K562 (cell line): ENCODE measurements around the gene RNU6-7. TPM values are rescaled to one million over a fixed set of nuclear protein-coding genes. Genes with fewer than 3 reads are reported as not detected.

Source experiments
- ATAC-seq: fragments of 200-7000 bp; cut with Tn5 transposase; 3 replicates; pipeline ENCODE4 v1.9.1; 2020; ENCODE audit warnings: moderate library complexity
- BruUV-seq: library from RNA; stranded (reverse); fragments of 400-500 nt; replicated peaks from 2 replicates; lab custom pipeline; 2021; lab: Mats Ljungman, UMichigan
- CTCF ChIA-PET: fragments of 300-600 bp; formaldehyde crosslinking; extraction: SDS; loops from one replicate; lab custom pipeline; 2021; ENCODE audit warnings: low intra/inter-chr PET ratio; lab: Yijun Ruan, JAX
- POLR2A ChIA-PET: fragments of 300-600, 350-650 bp; sonication (Branson Sonifier 250); formaldehyde crosslinking; extraction: SDS; loops from one replicate; lab custom pipeline; 2021; ENCODE audit warnings: antibody characterized with exemption, inconsistent platforms; lab: Yijun Ruan, JAX
- DNase-seq, 4 experiments: peaks; one replicate each; pipeline versions ENCODE4 v3.0.0 to v3.0.0-alpha.2; 2011 to 2018; ENCODE audit warnings: low spot score in 3 of 4, mixed read lengths in 3 of 4; ENCODE audit errors: extremely low read depth in 1 of 4
- FAIRE-seq: peaks from 2 replicates; lab custom pipeline; 2011; peaks lifted over from hg19 to GRCh38; lab: Jason Lieb, UNC
- H2AFZ ChIP-seq: 2 replicates; pipeline ENCODE4 v1.6.0; 2011; ENCODE audit warnings: low read depth, low read length, control low read depth, inconsistent platforms
- H3K27ac ChIP-seq: fragments of 200-600 bp; 3 replicates; pipeline ENCODE4 v1.8.0; 2011; ENCODE audit warnings: low read depth, mild to moderate bottlenecking, control low read depth, inconsistent platforms, low read length, moderate library complexity, mixed read lengths; ENCODE audit errors: extremely low read depth
- H3K27me3 ChIP-seq, 2 experiments: fragments of 300-600 bp in 1 of 2; 2 replicates in 1 of 2; 3 replicates in 1 of 2; pipeline versions ENCODE4 v1.6.0 to v1.8.0; 2011; ENCODE audit warnings: inconsistent platforms in 2 of 2, low read length in 2 of 2, mild to moderate bottlenecking in 1 of 2, mixed read lengths in 1 of 2, moderate library complexity in 1 of 2; ENCODE audit not compliant: control insufficient read depth in 2 of 2, insufficient read depth in 2 of 2
- H3K36me3 ChIP-seq: fragments of 300-600 bp; 3 replicates; pipeline ENCODE4 v1.8.0; 2011; ENCODE audit warnings: mild to moderate bottlenecking, low read length, inconsistent platforms; ENCODE audit not compliant: control insufficient read depth, insufficient read depth
- H3K4me1 ChIP-seq, 2 experiments: fragments of 200-600 bp in 1 of 2; replicated peaks in 1 of 2; 2 replicates in 1 of 2; 3 replicates in 1 of 2; pipeline versions ENCODE4 v1.5.1 to v1.8.0; 2011; ENCODE audit warnings: inconsistent platforms in 2 of 2, low read length in 2 of 2, mild to moderate bottlenecking in 1 of 2, mixed read lengths in 1 of 2, moderate library complexity in 1 of 2; ENCODE audit not compliant: control insufficient read depth in 2 of 2, insufficient read depth in 2 of 2
- H3K4me2 ChIP-seq: 2 replicates; pipeline ENCODE4 v1.6.1; 2011; ENCODE audit warnings: low read length, control low read depth, inconsistent platforms, mixed read lengths; ENCODE audit not compliant: insufficient read depth
- H3K4me3 ChIP-seq: fragments of 200-600 bp; sonication (generic), shearing (Covaris generic); 2 replicates; pipeline ENCODE4 v1.5.1; 2016; ENCODE audit warnings: control low read depth, inconsistent platforms
- H3K79me2 ChIP-seq: fragments of 200-600 bp; 3 replicates; pipeline ENCODE4 v1.8.0; 2011; ENCODE audit warnings: low read length, inconsistent platforms; ENCODE audit not compliant: control insufficient read depth, insufficient read depth
- H3K9ac ChIP-seq, 2 experiments: 2 replicates each; pipeline versions ENCODE4 v1.6.0 to v1.6.1; 2011; ENCODE audit warnings: low read depth in 2 of 2, low read length in 2 of 2, control low read depth in 1 of 2, inconsistent platforms in 1 of 2, mild to moderate bottlenecking in 1 of 2, mixed read lengths in 1 of 2; ENCODE audit not compliant: insufficient read depth in 1 of 2
- H3K9me1 ChIP-seq: one replicate; pipeline ENCODE4 v1.6.0; 2011; ENCODE audit warnings: inconsistent platforms, mild to moderate bottlenecking, low read length, moderate library complexity; ENCODE audit not compliant: control insufficient read depth, insufficient read depth
- H3K9me3 ChIP-seq: replicated peaks from 2 replicates; pipeline ENCODE4 v1.5.1; 2011; ENCODE audit warnings: low read depth, low read length, inconsistent platforms; ENCODE audit not compliant: control insufficient read depth, insufficient read depth
- H4K20me1 ChIP-seq: replicated peaks from 2 replicates; pipeline ENCODE4 v1.6.1; 2011; ENCODE audit warnings: low read length, inconsistent platforms, mixed read lengths; ENCODE audit not compliant: control insufficient read depth, insufficient read depth
- CLOCK ChIP-seq: fragments of 250-450 bp; sonication (Bioruptor Pico); IDR thresholded peaks from 2 replicates; pipeline ENCODE4 v1.4.0; 2020; ENCODE audit warnings: mild to moderate bottlenecking, moderate library complexity, borderline replicate concordance
- POLR3A ChIP-seq: IDR thresholded peaks from 2 replicates; pipeline ENCODE4 v1.6.1; 2011; ENCODE audit warnings: borderline replicate concordance, mild to moderate bottlenecking, moderate library complexity; ENCODE audit not compliant: insufficient read length, insufficient read depth; ENCODE audit errors: extremely low read depth
- RBM39 ChIP-seq: fragments of 200-400 bp; formaldehyde crosslinking; optimal IDR thresholded peaks from 2 replicates; pipeline ENCODE3; 2018; ENCODE audit warnings: low read depth, low read length
- SIRT6 ChIP-seq: IDR thresholded peaks from one replicate; pipeline ENCODE4 v1.6.1; 2012; ENCODE audit warnings: low read depth, mild to moderate bottlenecking, control low read depth, inconsistent platforms, low read length, moderate library complexity
- SRSF7 ChIP-seq: fragments of 200-400 bp; formaldehyde crosslinking; optimal IDR thresholded peaks from 2 replicates; pipeline ENCODE3; 2017; ENCODE audit warnings: mild to moderate bottlenecking, low read depth, low read length
- TGIF2 ChIP-seq: sonication (generic); formaldehyde crosslinking; IDR thresholded peaks from 2 replicates; pipeline ENCODE4 v1.8.1; 2022; ENCODE audit warnings: mild to moderate bottlenecking, missing genetic modification reagents, moderate library complexity
- ZNF133 ChIP-seq: fragments of 250-450 bp; sonication (Bioruptor Pico); IDR thresholded peaks from 2 replicates; pipeline ENCODE4 v1.4.0; 2020; ENCODE audit warnings: mild to moderate bottlenecking
- ZNF134 ChIP-seq: fragments of 250-450 bp; sonication (Bioruptor Pico); conservative IDR thresholded peaks from 2 replicates; pipeline ENCODE4 v1.4.0; 2020
- ZNF184 ChIP-seq: sonication (generic); formaldehyde crosslinking; IDR thresholded peaks from 2 replicates; pipeline ENCODE4 v1.5.0; 2020; ENCODE audit warnings: missing genetic modification reagents
- in situ Hi-C: fragments of 300-500 bp; cut with MboI; formaldehyde crosslinking; loops from 4 replicates; pipeline ENCODE4 v1.15.0; 2018; ENCODE audit warnings: inconsistent platforms, mixed read lengths
- intact Hi-C: fragments of 100-400 bp; cut with micrococcal nuclease; formaldehyde crosslinking; loops from 2 replicates; pipeline ENCODE4 v1.14.2; 2022
- polyA plus RNA-seq, 8 experiments: library from polyadenylated mRNA; depleted of rRNA in 4 of 8; stranded (reverse) in 5 of 8; unstranded in 3 of 8; fragments of >200 nt; fragmentation: Nextera tagmentation in 2 of 8; fragmentation: Illumina TruSeq in 1 of 8; extraction: Ambion mirVana in 2 of 8; extraction: Trizol in 1 of 8; gene quantifications; 2 replicates each; pipeline versions ENCODE4 v1.2.1 to v1.2.3, GENCODE V29; 2011 to 2014; ENCODE audit warnings: inconsistent platforms in 1 of 8, missing spikeins in 1 of 8
- total RNA-seq, 7 experiments: library from RNA; depleted of rRNA in 6 of 7; stranded (reverse); fragments of >200 nt in 6 of 7; fragmentation: Illumina TruSeq in 2 of 7; extraction: Trizol in 2 of 7; gene quantifications; 2 replicates each; pipeline versions ENCODE4 v1.2.1 to v1.2.3, GENCODE V29; 2011 to 2021; ENCODE audit warnings: low replicate concordance in 1 of 7
- TF ChIP-seq, protein P1 (sequence below): fragments of 450-650 bp; IDR thresholded peaks from 2 replicates; pipeline ENCODE4 v1.6.1; 2016; ENCODE audit warnings: mild to moderate bottlenecking, moderate library complexity

The RNU6-7 gene
- total and polyA plus RNA-seq, 9 of the 15 experiments (the other 6 are each of a cell fraction or from before 2014, with no cell fraction given) = not detected

DNA sequence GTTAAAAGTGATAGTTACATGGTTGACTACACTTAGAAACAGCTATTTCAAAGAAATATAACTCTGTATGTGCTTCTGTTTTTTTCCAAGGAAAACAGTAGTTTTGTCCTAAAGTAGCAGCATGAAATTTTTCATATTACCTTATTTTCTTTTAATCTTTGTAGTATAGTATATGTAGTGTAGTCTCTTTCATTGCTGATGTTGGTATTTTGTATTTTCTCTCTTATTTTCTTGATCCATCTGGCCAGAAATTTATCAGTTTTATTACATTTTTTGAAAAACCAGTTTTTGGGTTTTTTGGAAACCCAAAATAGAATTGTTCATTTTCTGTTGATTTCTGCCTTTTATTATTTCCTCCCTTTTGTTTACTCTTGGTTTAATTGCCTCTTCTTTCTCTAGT lies 7.6 kb downstream of the RNU6-7 start:
- no peak overlapping the region for H2AFZ ChIP-seq
- no peak overlapping the region for H3K9ac ChIP-seq
- CTCF ChIA-PET = no interaction called here
- H3K9me1 ChIP-seq = no peaks in the 10 kb centered on the region
- H3K36me3 ChIP-seq = no peaks in the 10 kb centered on the region
- no peak overlapping the region for H3K4me3 ChIP-seq
- no TSS peak for BruUV-seq
- H3K4me1 ChIP-seq = no peaks in the 10 kb centered on the region; a peak in 1 of 5 replicates
- intact Hi-C loops = no loop called here
- no peaks in the 10 kb centered on the region for H3K79me2 ChIP-seq
- no peak for DNase-seq
- H4K20me1 ChIP-seq = no peaks in the 10 kb centered on the region
- no peak for FAIRE-seq
- TF ChIP-seq RBM39 = no peak
- TF ChIP-seq POLR3A = no peak
- no peak for TF ChIP-seq CLOCK
- no peak for TF ChIP-seq ZNF134 (CRISPR knock-in tag)
- no peak for TF ChIP-seq SIRT6
- no peak for TF ChIP-seq ZNF133 (CRISPR knock-in tag)
- no peak for TF ChIP-seq SRSF7
- TF ChIP-seq, protein P1, sequence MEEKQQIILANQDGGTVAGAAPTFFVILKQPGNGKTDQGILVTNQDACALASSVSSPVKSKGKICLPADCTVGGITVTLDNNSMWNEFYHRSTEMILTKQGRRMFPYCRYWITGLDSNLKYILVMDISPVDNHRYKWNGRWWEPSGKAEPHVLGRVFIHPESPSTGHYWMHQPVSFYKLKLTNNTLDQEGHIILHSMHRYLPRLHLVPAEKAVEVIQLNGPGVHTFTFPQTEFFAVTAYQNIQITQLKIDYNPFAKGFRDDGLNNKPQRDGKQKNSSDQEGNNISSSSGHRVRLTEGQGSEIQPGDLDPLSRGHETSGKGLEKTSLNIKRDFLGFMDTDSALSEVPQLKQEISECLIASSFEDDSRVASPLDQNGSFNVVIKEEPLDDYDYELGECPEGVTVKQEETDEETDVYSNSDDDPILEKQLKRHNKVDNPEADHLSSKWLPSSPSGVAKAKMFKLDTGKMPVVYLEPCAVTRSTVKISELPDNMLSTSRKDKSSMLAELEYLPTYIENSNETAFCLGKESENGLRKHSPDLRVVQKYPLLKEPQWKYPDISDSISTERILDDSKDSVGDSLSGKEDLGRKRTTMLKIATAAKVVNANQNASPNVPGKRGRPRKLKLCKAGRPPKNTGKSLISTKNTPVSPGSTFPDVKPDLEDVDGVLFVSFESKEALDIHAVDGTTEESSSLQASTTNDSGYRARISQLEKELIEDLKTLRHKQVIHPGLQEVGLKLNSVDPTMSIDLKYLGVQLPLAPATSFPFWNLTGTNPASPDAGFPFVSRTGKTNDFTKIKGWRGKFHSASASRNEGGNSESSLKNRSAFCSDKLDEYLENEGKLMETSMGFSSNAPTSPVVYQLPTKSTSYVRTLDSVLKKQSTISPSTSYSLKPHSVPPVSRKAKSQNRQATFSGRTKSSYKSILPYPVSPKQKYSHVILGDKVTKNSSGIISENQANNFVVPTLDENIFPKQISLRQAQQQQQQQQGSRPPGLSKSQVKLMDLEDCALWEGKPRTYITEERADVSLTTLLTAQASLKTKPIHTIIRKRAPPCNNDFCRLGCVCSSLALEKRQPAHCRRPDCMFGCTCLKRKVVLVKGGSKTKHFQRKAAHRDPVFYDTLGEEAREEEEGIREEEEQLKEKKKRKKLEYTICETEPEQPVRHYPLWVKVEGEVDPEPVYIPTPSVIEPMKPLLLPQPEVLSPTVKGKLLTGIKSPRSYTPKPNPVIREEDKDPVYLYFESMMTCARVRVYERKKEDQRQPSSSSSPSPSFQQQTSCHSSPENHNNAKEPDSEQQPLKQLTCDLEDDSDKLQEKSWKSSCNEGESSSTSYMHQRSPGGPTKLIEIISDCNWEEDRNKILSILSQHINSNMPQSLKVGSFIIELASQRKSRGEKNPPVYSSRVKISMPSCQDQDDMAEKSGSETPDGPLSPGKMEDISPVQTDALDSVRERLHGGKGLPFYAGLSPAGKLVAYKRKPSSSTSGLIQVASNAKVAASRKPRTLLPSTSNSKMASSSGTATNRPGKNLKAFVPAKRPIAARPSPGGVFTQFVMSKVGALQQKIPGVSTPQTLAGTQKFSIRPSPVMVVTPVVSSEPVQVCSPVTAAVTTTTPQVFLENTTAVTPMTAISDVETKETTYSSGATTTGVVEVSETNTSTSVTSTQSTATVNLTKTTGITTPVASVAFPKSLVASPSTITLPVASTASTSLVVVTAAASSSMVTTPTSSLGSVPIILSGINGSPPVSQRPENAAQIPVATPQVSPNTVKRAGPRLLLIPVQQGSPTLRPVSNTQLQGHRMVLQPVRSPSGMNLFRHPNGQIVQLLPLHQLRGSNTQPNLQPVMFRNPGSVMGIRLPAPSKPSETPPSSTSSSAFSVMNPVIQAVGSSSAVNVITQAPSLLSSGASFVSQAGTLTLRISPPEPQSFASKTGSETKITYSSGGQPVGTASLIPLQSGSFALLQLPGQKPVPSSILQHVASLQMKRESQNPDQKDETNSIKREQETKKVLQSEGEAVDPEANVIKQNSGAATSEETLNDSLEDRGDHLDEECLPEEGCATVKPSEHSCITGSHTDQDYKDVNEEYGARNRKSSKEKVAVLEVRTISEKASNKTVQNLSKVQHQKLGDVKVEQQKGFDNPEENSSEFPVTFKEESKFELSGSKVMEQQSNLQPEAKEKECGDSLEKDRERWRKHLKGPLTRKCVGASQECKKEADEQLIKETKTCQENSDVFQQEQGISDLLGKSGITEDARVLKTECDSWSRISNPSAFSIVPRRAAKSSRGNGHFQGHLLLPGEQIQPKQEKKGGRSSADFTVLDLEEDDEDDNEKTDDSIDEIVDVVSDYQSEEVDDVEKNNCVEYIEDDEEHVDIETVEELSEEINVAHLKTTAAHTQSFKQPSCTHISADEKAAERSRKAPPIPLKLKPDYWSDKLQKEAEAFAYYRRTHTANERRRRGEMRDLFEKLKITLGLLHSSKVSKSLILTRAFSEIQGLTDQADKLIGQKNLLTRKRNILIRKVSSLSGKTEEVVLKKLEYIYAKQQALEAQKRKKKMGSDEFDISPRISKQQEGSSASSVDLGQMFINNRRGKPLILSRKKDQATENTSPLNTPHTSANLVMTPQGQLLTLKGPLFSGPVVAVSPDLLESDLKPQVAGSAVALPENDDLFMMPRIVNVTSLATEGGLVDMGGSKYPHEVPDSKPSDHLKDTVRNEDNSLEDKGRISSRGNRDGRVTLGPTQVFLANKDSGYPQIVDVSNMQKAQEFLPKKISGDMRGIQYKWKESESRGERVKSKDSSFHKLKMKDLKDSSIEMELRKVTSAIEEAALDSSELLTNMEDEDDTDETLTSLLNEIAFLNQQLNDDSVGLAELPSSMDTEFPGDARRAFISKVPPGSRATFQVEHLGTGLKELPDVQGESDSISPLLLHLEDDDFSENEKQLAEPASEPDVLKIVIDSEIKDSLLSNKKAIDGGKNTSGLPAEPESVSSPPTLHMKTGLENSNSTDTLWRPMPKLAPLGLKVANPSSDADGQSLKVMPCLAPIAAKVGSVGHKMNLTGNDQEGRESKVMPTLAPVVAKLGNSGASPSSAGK = no peak
- TF ChIP-seq TGIF2 (CRISPR knock-in tag) = no peak
- no peak for TF ChIP-seq ZNF184 (CRISPR knock-in tag)
- TF ChIP-seq, all 486 proteins: peak for 0
- POLR2A ChIA-PET = no interaction called here
- no peaks in the 10 kb centered on the region for H3K9me3 ChIP-seq
- no peak overlapping the region for H3K4me2 ChIP-seq
- ATAC-seq = no peak
- in situ Hi-C loops = no loop called here
- no peaks in the 10 kb centered on the region for H3K27me3 ChIP-seq
- H3K27ac ChIP-seq = no peak overlapping the region
